LHCN-M2 (cell line): Measurements from ENCODE around the gene TSPYL2. TPM values are rescaled to one million over a fixed set of nuclear protein-coding genes. Genes with fewer than 3 reads are reported as not detected.

Experiments
- DNase-seq: peaks from one replicate; pipeline ENCODE4 v3.0.0-alpha.2; 2012; ENCODE audit warnings: low read depth
- total RNA-seq: library from RNA; depleted of rRNA; stranded (reverse); fragments of >200 nt; gene quantifications from 2 replicates; pipeline ENCODE4 v1.2.3, GENCODE V29; 2014; rRNA removed

Gene TSPYL2
- total RNA-seq, 1 experiment from 2014 or later = 13.5 TPM

DNA sequence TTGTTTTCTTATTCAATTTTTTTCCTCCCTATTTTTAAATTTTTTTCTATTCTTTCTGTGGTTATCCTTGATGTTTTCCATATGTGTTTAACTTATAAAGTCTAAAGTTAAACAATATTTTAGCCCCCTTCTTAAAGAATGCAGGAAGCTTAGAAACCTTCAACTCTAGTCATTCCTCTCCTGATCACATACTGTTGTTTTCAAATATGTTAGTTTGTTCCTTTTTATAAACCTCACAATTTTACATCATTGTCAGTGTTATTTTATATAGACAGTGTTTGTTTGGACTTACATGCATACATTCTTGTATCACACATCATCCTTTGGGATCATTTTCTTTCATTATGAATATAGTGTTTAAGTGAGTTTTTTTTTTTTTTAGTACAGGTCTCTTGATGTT is 43.3 kb downstream of the TSPYL2 start:
- no peak for DNase-seq

- no peak for DNase-seq
These were observed 44.2 kb downstream of the TSPYL2 start for GRCh38 chrX:53126377-53126776.

DNA sequence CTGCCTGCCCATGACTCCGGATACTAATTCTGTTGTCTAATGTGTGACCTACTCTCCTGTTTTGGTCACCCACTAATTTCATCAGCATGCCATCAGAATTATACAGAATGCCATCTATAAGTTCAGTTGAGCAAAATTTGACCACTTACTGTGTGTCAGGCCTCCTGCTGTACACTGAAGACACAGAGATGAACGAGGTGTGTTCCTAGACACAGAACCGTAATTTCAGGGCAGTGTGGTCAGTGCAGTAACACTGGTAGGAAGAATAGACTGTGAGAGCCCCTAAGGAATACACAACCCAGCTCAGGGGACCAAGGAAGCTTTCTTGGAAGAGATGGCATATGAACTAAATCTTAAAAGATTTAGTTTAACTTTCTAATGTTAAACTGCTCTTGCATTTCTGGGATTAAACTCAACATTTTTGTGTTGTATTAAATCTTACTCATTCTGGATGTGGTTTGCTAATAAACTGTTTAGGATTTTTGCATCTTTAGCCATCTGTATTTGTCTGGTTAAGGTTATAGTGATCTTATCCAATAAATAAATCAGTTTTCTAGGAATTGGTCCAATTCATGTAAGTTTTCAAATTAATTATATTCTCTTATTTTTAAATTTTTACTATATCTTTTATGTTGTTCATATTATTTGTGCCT is 46.1 kb downstream of the TSPYL2 start:
- DNase-seq = peak; percentile 10

- no peak for DNase-seq
These were observed 51.2 kb downstream of the TSPYL2 start for GRCh38 chrX:53133400-53133799.

DNA sequence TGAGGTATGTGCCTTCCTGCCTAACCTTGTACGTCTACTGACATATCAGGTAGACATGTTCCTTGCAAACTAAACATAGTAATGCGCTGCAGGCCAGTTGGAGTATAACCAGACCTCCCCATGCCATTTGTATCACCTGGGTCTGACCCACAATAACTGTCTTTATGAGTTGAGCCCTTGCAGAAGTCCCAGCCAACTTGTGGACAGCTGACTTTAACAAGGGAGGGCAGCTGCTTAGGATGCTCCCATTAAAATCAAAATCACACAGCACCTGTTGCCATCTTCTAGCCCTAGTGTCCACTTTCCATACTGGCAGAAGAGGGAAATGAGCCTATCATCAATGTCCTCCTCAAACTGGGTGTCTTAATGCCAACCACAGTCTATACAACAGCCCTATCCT is 53.4 kb downstream of the TSPYL2 start:
- DNase-seq = peak; percentile 30

Other genes starting within 250 kb of the TSPYL2 start
- gene XAGE3, start 214.3 kb upstream of the TSPYL2 start, total RNA-seq = not detected in 2 replicates
- 36.2 and 40.1 TPM in 2 replicates for gene FAM156B, start 185.0 kb upstream of the TSPYL2 start, total RNA-seq
- 25.5 and 34.8 TPM in 2 replicates for gene FAM156A, start 123.8 kb upstream of the TSPYL2 start, total RNA-seq
- 2.3 and 4.1 TPM in 2 replicates for gene GPR173, start 33.6 kb upstream of the TSPYL2 start, total RNA-seq
- gene KANTR, start 11.8 kb downstream of the TSPYL2 start, total RNA-seq = 1.2 and 1.8 TPM in 2 replicates
- 68.8 and 94.1 TPM in 2 replicates for gene KDM5C, start 142.8 kb downstream of the TSPYL2 start, total RNA-seq
- gene IQSEC2, start 199.2 kb downstream of the TSPYL2 start, total RNA-seq = 17.0 and 18.3 TPM in 2 replicates